VCaP (cell line): ENCODE data around the gene PLCD1.

ENCODE experiments used
- H3K27ac ChIP-seq: fragments of 450-650 bp; 2 replicates; pipeline ENCODE4 v1.5.1; 2017
- TF ChIP-seq, protein P1 (sequence below): fragments of 450-650 bp; conservative IDR thresholded peaks from 2 replicates; pipeline ENCODE4 v1.5.1; 2017; ENCODE audit warnings: mild to moderate bottlenecking, moderate library complexity

The PLCD1 gene

DNA sequence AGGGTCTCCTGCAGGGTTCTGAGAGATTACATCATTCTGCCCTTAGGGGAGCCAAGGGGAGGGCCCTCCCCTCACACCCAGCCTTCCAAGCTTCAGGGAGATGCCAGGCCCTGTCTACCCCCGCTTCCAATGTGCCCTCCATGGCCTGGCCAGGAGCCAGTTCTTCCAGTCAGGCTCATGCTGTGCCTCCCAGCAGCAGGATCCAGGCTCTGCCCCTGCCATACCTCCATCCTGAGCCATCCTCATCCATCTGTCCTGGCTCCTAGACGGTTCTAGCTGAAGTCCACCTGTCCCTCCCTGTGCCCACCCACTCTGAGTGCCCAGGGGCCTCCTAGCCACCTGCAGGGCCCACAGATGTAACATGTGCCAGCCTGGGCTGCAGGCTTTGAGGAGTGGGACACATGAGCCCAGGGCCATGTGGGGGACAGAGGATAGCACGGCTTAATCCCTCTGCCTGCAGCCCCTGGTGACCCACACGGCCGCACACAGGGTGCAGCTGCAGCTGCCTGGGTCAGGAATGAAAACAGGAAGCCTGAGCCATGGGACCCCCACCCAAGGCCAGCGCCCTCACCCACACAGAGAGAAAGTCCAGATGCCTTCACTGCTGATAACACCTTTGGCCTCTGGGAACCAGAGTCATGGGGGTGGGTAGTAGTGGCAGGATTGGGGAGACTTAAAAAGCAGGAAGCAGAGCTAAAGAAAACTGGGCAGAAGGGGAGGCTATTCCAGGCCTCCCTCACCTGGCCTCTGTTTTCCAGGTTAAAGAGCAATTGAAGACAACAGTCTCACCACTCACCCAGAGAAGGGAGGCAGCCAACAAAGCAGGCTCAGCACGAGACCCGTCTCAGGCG is 11.8 kb downstream of the PLCD1 start:
- TF ChIP-seq, protein P1, sequence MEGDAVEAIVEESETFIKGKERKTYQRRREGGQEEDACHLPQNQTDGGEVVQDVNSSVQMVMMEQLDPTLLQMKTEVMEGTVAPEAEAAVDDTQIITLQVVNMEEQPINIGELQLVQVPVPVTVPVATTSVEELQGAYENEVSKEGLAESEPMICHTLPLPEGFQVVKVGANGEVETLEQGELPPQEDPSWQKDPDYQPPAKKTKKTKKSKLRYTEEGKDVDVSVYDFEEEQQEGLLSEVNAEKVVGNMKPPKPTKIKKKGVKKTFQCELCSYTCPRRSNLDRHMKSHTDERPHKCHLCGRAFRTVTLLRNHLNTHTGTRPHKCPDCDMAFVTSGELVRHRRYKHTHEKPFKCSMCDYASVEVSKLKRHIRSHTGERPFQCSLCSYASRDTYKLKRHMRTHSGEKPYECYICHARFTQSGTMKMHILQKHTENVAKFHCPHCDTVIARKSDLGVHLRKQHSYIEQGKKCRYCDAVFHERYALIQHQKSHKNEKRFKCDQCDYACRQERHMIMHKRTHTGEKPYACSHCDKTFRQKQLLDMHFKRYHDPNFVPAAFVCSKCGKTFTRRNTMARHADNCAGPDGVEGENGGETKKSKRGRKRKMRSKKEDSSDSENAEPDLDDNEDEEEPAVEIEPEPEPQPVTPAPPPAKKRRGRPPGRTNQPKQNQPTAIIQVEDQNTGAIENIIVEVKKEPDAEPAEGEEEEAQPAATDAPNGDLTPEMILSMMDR = no peak
- no peak overlapping the region for H3K27ac ChIP-seq

DNA sequence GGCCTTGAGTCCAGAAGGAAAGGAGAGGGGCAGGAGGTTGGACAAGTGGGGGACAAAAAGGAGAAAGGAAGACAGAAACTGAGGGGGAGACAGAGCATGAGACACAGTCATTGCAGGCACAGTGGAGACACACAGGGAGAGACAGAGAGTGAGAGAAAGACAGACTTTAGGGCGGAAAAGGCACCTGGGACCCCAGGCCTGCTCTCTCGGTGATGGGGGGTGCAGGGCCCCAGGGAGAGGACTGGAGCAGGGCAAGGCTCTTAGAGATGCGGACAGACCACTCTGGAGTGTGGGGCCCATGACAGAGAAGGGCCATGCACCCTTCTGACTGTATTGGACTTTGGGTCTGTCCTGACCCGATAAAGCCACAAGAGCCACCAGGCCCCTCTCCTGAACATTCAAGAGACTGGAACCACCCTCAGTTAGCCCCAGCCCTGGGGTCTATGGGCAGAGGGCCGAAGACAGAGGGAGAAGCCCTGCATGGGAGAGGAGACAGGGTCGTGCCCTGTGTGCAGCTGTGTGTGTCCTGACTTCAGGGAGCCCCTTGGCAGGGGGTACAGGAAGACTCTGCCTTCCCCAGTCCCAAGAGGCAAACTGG is 12.5 kb downstream of the PLCD1 start:
- TF ChIP-seq, protein P1 = no peak
- H3K27ac ChIP-seq = no peak overlapping the region

DNA sequence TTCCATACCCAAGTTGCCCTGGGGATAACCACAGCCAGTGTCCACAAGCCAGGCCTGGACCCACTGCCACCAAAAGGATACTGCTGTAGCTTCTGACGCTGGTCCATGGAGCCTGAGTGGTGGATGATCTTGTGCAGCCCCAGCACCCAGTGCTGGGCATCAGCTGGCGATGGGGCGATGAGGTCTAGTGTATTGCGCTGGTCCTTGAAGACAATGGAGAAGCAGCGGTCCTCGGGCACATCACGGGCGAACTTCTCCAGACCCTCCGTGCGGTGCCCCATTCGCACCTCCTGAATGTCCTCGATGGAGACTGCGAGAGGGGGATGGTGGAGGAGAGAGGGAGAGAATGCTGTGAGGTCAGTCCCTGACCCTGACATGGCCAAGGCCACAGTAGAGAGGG is 13.0 kb downstream of the PLCD1 start:
- no peak overlapping the region for H3K27ac ChIP-seq
- TF ChIP-seq, protein P1 = no peak

DNA sequence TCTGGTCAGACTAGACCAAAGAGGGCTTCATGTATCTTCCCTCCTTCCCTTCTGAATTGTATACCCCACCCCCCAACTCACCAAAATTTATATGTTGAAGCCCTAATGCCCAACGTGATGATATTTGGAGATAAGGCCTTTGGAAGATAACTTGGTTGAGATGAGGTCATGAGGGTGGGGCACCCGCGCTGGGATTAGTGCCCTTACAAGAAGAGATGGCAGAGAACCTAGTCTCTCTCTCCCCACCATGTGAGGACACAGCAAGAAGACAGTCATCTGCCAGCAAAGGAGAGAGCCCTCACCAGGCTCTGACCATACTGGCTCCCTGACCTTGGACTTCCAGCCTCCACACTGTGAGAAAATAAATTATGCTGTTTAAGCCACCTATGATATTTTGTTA is 13.5 kb downstream of the PLCD1 start:
- H3K27ac ChIP-seq = no peak overlapping the region
- TF ChIP-seq, protein P1 = no peak

DNA sequence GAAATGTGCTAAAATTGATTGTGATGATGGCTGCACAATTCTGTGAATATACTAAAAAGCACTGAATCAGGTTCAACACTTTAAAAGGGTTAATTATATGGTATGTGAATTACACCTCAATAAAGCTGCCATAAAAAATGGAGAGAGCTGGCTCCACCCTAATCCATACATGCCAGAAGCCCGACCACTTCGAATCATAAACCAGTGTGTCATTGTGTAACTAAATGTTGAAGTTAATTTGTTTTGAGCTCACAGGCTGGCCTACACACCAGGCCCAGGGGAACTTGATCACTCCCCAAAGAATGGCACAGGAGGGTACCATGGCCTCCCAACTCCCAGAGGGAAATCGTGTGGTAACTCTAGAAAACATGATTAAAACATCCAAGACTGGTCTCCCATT is 14.0 kb downstream of the PLCD1 start:
- TF ChIP-seq, protein P1 = no peak
- no peak overlapping the region for H3K27ac ChIP-seq

DNA sequence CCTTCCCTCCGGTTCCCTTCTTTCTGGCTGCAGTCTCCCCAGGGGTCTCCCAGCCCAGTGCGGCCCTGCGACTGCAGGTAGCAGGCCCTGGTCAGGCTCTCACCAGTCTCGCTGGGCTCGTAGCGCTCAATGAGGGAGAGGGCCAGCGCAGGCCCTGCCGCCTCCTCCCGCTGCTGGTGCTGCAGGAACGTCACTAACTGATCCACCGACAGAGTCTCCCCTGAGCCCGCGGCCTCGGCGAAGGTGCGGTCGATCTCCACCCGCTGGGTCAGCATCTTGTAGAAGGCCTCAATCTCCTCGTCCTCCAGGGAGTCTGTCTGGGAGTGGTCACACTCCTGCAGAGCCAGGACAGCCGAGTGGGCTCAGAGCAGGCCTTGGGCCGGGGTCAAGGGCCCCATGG is 18.3 kb downstream of the PLCD1 start:
- TF ChIP-seq, protein P1 = no peak
- H3K27ac ChIP-seq = no peak overlapping the region

DNA sequence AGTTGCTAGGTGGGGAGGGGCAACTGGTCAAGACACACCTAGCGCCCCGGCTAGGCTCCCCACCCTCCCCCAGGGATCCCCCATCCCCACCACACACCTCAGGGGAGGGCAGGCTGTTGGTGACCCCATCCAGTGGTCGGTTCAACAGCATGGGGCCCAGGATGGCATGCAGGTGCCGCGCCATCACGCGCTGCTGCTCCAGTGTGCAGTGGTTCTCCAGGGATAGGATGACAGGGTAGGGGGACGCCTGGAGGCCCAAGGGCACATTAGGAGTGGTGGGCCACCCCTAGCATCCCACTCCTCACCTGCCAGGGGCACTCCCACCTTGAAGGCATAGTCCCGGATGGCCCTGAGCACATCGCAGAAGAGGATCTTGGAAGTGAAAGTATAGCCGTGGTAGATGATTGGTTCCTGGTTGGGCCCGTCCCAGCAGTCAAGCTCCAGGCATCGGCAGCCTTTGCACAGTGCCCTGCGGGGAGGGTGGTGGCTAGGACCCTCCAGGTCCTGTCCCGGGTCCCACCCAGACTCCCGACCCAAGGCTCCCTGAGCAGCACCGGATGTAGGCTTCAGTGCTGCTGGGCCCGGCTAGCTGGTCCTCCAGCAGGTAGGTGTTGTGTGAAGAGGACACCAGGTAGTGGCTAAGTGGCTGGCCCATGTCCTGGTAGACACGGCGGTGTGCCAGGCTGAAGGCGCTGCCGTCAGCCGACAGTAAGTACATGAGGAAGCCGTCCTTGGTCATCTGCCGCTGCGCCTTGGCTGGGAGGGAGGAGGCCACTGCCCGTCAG is 19.4 kb downstream of the PLCD1 start:
- TF ChIP-seq, protein P1 = no peak
- no peak overlapping the region for H3K27ac ChIP-seq
